HG03342 (cell line): ENCODE results near the gene PITPNM1.

Experiments
- ATAC-seq: cut with Tn5 transposase; IDR thresholded peaks from one replicate; pipeline ENCODE4 v1.9.1; 2021; ENCODE audit warnings: mild to moderate bottlenecking, moderate library complexity; ENCODE audit not compliant: unreplicated experiment

The PITPNM1 gene

DNA sequence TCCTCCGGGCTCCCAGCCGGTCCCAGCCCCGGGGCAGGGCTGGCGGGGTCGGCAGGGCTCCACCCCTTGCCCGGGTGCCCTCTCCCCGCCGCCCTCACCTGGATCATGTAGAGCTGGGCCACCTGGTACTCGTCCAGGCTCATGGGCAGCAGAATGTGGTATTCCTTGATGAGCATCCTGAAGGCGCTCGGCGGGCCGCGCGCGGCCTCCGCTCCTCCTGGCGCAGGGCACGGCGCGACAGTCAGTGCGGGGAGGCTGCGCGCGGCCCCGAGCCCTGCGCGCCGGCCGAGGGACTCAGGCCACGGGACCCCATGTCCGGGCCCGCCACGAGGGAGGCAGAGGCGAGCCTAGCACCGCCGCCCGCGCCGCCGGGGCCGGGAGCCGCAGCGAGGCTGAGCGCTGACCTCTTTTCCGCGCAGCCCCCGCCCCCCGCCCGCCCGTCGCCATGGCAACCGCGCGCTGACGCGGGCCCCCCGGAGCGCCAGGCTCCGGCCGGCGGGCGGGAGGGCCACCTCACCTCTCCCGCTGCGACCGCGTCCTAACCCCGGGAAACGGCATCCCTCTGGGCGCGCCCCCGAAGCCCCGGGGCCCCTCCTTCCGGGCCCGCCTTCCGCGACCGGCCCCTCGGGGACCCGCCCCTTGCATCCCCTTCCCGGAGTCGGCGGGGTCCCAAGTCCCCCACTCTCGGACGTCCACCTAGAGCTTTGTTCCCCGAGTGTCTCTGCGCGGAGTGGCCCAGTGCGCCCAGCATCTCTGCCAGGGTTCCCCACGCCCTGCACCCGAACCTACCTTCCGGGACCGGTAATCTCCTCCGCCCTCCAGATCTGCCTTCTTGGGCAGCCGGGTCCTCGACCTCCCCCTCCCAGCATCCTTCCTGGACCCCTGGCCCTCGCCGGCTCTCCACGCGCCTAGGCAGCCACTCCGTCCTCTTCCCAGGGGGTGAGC lies 886 bp downstream of the PITPNM1 start:
- no peak for ATAC-seq

DNA sequence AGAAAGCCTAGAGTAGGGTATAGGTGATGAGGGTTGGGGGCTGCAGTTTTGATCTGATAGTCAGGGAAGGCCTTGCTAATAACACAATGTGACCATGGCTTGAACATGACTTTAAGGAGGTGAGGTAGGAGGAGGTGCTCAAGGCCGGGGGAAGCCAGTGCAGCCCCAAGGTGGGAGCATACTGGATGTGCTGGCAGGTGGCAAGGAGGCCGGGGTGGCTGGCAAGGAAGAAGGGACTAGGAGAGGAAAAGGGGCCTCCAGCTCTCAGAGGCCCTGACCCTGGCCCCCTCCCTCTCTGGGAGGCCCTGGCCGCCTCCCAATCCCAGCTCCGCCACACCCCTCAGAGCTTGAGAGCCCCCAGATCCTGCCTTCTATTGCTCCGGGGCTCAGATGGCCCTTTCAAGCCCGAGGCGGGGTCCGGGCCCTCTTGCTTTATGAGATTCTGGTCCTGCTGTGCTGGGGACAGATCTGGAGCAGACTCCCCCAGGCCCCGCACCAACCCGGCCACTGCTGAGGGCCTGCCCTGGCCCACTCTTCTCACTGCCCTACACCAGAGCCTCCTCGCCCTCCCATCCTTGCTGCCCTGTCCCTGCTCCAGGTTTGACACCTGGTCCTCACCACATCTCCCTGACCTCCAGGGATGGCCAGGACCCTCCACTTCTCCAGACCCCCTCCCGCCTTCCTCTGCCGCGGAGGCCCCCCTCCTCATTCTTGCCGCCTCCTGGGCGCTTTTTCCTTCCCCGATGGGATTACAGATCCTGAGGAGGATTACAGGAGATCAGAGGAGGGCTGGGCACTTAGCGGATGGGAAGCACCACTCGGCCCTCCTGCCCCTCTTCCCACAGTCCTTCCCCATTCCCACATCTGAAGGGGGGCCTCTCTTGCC lies 1.8 kb downstream of the PITPNM1 start:
- no peak for ATAC-seq

DNA sequence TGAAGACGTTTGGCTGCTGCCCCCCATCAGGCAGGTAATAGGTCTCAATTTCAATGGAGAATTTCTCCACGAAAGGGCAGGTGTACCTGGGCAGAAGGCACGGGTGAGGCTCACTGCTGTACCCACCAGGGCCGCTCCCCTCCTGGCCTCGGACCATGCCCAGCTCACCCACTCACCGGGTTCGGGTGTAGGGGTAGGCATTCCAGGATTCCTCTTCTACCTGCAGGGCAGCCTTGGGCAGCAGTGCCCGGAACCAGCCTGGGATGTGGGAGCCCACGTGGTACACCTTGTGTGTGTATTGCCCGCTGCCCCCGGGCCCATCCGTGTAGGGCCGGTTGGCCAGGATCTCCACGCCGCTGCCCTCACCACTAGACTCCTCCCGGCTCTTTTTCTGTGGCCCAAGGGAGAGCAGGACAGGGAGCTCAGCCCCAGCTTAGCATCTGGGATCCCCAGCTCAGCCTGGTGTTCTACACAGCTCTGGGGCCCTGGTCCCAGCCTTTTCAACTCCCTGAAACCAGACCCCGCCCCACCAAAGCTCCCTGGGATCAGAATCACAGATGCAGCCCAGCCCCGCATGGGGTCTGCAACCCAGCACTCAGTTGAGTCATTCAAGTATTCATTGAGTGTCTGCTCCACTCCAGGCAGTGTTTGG lies 2.7 kb downstream of the PITPNM1 start:
- no peak for ATAC-seq

DNA sequence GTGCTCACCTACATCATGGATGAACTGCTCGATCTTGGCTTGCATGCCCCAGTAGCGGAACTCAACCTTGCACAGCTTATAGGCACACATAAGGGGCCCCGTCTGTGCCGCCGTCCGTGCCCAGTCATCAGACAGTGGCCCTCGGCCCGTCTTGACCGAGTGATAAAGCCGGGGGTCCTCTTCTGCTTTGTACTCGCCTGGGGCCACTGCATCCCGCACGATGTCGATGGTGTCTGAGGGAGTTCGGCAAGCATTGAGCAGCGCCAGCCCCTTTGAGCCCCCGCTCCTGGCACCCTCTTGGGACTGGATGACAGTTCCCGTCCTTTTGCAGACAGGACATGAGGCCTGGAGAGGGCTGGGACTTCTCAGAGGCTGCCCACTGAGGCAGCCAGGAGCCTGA lies 3.3 kb downstream of the PITPNM1 start:
- no peak for ATAC-seq

DNA sequence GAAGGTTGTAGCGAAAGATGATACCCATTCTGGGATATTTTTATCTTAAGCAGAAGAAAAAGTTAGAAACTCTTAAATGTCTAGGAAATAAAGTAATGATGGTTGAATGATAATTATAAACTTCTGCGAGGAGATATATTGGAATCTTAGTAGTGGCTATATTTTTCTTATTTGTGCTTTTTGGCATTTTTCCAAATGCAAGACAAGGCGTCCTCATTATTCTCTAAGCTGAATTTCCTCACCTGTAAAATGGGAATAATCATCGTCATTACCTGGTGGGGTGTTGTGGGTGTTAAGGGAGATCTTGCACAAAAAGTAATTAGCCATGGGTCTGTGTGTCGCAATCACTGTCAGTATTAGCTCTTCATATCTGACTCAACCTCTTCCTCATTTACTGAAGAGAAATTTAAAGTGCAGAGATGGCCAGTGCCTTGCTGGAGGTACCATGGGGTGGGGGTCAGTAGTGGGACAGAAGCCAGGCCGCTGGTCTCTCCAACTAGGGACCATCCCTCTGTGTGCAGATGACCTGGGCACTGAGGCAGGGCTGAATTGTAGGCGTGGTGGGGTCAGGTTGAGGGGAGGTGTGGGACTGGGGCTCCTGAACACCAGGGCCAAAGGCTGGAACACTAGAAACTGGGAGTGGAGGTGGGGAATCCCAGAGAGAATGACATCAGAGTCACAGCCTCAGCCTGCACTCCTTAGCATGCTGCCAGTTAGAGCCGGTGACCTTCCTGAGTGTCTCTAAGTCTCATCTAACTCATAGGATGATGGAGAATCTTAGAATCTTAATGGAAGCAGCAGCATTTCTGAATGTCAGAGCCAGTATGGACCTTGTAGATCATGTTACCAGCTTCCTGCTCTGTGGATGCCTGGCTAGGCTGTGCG lies 4.1 kb downstream of the PITPNM1 start:
- no peak for ATAC-seq

DNA sequence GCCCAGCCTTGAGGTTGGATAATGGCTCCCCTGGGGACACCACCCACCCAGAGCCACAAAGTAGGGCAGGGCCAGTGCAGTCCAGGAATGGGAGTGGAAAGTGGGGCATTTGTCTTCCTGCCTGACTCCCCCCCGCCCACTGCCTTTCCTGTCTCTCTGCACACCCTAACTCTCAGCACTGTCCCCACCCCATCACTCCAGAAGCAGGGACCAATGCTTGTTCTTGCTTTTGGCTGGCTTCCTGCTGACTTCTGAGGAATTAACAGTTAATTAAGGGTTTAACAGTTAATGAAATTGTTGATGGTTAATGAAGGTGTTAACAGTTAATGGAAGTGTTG lies 4.7 kb downstream of the PITPNM1 start:
- ATAC-seq: no peak

DNA sequence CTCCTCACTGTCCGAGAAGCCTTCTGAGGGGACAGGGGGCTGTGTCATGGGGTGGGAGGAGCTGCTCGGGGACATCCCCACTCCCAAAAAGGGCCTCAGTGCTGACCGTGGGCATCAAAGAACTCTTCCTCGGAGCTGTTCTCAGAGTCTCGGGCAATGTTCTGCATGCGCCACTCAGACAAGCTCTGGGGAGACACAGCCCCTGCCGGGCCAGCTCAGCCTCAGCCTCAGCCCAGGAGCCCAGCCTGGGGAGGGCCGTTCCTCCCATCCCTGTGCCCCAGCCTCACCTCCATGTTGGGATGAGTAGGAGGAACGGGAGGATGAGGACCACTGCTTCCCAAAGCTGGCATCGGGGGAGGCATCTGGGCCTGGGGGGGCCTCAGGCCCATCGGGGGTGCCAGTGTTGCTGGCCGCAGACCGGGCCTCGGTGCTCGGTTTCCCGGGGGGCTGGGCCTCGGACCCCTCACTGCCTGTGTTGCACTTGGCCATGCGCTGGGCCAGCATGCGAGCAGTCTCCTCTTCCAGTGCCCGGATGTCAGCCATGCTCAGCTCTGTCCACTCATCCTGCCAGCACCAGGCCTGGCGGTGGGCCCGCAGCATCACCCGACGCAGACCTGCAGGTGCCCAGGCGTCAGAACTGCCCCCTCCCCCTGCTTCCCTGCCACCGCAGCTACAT lies 5.2 kb downstream of the PITPNM1 start:
- ATAC-seq: no peak

DNA sequence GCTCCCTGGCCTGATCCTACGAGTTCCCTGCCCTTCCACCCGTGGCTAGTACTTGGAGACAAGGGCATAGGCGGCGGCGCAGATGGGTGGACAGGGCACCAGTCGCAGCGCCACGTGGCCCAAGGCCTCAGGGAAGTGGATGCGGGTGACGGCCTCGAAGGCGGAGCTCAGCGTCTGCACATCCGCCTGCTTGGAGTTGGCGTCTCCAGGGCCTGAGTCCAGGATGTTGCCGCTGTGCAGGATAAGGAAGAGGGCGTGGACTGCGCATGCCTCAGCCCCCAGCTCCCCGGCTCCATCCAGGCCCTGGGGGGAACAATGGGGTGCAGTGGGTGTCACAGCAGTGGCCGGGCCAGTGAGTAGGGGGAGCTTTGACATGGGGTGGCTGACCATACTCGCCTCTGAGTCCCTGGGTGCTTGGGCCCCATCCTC lies 6.6 kb downstream of the PITPNM1 start:
- no peak for ATAC-seq

DNA sequence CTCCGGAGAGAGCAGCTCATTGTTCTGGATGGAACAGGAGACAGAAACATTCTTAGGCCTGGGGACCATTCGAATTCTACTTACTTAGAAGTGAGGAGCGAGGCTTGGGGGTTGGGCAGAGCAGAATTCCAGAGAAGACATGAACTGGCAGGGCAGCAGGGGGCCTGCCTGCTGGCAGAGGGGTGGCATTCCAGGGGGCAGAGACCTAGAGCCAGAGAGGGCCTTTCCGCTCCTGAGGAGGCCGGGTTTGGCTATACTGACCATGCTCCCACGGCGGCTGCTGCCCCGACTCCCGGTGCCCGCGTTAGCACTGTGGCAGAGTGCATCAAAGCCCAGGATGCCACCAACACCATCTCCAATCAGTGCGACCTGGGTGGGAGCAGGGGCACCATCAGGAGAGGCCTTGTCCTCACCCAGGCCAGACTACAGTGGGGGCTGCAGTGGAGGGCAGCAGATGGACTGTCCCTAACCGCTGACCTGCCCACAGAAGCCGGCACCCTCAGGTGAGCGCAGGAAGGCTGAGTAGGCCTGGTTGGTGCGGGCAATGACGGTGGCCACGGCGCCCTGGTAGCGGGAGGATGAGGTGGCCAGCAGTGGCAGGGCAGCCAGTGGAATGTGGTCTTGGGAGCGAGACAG lies 7.4 kb downstream of the PITPNM1 start:
- no peak for ATAC-seq

DNA sequence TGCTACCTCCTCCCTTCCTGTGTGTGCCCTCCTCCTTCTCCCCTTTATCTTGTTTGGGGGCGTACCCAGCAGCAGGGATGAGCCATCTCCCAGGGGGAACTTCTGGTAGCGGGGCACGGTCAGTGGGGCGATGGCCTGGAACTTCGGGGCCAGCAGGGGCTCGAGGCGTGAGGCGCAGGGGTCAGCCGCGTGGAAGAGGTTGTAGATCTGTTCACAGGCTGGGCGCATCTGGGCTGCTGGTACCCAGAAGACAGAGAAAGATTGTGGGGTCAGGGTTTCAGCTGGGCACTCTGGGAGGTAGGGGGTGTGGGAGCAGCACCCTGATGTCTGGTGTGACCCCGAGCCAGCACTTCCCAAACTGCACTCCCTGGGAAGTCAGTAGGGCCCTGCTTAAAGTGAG lies 9.1 kb downstream of the PITPNM1 start:
- no peak for ATAC-seq

DNA sequence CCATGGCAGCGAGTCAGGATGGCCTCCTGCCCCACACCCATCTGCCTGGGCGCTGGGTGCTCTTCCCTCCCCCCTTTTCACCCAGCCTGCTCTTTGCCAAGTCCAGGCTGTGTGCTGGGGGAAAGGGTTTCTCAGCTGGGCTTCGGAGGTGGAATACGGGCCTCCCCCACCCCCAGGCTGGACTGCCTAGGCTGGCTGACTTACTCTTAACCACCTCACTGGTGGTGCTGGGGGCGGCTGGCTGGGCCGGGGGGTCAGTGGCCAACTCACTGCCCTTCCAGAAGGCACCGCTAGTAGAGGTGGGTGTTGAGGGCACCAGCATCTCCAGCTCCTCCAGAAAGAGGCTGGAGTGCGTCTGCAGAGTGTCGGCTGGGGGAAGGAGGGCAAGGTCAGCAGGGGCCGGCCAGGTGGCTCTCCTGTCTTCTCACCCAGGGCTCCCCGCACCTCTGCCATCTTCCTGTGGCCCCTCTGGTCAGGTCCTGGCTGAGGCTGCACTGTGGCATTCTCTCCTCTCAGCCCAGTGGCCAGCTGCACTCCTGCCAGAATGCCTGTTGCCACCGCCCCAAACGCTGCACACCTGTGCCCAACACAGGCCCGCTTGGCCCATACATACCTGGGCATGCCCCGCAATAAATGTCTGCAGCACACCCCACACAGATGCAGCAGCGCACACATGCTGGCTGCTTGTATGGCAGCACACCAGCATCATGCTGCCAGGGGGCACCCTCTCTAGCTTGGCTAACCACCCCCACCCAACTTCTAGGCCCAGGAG lies 9.7 kb downstream of the PITPNM1 start:
- ATAC-seq: no peak

DNA sequence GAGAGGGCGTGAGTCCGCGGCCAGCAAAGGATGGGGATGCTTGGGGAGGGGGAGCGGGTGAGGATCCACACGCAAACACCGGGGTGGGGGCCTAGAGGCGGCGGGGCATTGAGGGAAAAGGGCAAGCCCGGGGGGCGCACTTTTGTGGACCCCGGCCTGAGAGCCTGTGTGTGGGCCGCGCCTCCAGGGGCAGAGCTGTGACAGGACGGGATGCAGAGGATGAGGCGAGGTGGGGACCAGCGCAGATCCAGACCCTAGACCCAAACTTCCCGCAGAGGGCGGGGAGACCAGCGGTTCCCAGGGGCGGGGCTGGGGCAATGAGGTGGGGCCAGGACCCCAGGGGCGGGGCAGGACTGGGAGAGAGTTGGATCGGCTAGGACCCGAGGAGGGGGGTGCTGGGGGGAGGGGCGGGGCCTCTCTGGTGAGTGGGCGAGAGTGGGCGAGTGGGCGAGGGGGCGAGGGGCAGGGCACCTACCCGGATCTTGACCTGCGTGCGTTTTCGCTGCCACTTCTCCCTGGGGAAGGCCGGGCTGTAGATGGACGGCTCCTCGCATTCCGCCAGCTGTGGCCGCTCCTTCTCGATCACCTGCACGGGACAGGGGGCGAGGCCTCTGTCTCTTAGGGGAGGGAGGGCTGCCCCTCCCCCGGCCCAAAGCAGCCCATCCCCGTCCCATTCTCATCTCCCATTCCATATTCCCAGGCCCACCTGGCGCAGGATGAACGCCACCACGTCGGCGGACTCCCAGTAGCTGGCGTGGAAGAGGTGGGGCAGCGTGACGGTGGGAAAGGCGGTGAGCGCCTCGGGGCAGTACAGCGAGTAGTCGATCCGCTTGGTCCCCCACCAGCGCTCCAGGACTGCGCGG lies 10.6 kb downstream of the PITPNM1 start:
- ATAC-seq: no peak

DNA sequence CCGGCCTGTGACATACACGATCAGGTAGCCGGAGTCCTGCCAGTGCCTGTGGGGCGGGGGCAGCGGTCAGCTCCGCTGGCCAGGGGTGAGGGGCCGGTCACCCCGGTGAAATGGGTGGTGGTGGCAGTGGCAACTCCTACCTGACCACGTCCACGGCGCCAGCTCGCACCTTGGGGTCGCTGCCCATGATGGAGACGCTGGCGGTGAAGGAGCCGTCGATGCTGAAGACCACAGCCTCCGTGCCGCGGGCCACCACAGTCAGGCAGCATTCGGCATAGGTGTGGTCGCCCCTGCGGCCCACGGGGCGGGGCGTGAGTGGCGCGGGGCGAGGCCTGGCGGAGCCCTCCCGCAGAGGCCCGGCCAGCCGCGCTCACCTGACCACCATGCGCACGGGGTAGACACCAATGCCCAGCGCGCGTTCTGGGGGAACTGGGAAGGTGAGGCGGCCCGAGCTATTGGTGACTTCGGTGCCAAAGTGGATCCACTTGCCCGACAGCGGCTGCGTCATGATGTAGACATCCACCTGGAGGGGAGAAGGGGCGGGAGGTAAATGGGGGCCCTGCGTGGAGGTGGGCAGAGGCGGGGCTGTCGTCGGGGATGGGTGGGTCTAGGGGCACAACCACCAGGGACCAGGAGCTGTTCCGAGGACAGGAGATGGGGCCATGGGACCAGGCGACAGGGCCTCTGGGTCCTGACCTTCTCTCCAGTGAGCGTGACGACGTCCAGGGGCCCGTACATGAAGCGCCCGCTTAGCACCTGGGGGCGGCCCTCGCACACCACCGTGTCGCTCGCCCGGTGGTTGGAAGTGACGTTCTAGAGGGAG lies 11.4 kb downstream of the PITPNM1 start:
- no peak for ATAC-seq

DNA sequence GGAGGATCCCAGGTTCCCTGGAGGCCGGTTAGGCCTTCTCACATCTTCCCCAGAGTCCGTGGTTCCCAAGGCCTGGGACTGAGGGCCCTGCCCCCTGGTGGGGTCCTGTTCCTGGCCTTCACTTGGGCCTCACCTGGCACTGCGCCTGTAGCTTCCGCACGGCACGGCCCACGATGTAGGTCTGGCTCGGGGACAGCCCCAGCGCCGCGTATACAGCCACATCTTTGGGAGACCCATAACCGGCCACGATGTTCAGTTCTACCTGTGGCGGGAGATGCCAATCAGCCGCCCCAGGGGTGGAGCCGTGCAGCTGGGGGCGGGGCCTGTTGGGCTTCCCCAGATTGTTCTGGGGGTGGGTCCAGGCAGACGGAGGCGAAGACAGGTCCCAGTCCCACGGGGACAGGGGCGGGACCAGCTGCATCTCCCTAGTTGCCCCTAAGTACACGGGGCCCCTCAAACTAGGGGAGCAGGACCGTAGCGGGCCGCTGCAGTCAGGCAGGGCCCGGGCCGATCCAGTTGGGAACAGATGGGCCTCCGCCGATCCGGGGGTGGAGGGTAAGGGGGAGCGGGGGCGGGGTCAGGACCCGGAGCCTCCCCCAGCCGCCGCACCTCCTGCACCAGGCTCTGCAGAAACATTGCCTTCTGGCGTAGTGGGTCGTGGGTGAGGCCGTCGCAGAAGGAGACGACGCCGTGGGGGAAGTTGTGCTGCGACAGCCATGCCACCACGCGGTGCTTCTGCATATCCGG lies 12.2 kb downstream of the PITPNM1 start:
- no peak for ATAC-seq

DNA sequence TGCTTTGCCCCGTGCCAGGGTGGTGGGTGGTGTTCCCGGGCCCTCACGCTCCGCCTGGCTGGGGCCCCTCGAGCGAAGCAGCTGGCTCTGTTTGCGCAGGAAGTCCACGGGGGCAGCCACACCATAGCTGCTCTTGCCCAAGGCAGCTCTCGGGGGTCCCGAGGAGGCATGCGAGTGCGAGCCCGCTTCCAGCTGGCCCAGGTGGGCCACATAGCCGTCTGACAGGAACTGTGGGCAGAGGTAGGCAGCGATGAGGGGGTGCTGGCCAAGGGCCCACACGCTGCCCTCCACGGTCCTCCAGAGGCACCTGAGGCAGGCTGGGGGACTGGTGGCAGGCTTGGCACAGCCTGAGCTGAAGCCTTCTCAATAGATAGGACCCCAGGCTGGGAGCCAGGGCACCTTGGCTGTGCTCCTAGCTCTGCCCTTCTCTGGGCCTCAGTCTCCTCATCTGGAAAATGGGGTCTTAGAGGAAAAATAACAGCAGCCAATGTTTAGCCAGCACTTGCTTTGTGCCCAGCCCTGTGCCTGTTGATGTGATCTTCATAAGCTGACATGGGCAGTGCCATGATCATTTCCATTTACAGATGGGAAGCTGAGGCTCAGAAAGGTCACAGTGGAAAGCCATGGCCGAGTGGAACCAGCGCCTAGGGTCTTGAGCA lies 13.0 kb downstream of the PITPNM1 start:
- no peak for ATAC-seq
